ENCODE measurements around the gene CETN3.

DNA sequence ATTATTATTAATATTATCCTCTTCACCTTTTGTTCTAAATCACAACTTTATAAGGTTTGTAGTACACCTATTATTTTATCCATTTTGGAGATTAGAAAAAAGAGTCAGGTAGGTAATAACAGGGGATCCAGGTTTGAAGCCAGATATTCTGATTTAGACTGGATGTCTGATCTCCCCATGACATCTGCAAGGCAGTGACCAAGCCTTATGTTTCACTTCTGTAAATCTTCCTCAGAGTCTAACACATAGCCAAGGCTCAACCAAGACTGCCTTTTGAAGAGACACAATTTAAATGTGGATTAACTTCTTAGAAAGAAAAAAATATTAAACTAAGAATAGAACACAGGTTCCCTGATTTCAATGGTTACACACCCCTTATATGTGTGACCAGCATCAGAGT is 44.2 kb downstream of the CETN3 start:
- TF ChIP-seq TAF1 (IDR thresholded peaks at IDR 0.05; ENCODE audit: borderline replicate concordance, low read depth, low read length) (no peak), POLR2A (IDR thresholded peaks at IDR 0.05; ENCODE audit: low read depth, low read length) (no peak)

Data from GM12892 (cell line).